GM12892 (cell line): ENCODE data around the gene EPS8L3.

Source experiments
- POLR2A ChIP-seq: IDR thresholded peaks from 2 replicates; pipeline ENCODE4 v1.6.1; 2011; ENCODE audit warnings: low read depth, low read length, control low read depth
- POLR2AphosphoS5 ChIP-seq: IDR thresholded peaks from 2 replicates; pipeline ENCODE4 v1.6.1; 2011; ENCODE audit warnings: low read depth, low read length, control low read depth
- TAF1 ChIP-seq: IDR thresholded peaks from 2 replicates; pipeline ENCODE4 v1.6.1; 2011; ENCODE audit warnings: low read depth, mild to moderate bottlenecking, control low read depth, low read length, borderline replicate concordance

- no peak for TF ChIP-seq POLR2A
- no peak for TF ChIP-seq POLR2AphosphoS5
- TF ChIP-seq TAF1 = no peak
Observed at GRCh38 chr1:109771712-109772657, 8.3 kb upstream of the EPS8L3 start.
